ENCODE results near the gene NFATC1.

The NFATC1 gene

DNA sequence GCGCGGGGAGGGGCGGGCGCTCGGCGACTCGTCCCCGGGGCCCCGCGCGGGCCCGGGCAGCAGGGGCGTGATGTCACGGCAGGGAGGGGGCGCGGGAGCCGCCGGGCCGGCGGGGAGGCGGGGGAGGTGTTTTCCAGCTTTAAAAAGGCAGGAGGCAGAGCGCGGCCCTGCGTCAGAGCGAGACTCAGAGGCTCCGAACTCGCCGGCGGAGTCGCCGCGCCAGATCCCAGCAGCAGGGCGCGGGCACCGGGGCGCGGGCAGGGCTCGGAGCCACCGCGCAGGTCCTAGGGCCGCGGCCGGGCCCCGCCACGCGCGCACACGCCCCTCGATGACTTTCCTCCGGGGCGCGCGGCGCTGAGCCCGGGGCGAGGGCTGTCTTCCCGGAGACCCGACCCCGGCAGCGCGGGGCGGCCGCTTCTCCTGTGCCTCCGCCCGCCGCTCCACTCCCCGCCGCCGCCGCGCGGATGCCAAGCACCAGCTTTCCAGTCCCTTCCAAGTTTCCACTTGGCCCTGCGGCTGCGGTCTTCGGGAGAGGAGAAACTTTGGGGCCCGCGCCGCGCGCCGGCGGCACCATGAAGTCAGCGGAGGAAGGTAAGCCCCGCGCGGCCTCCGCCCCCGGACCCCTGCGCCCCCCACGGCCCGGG is at the start of gene NFATC1:
NFATC1 (plus strand) TSS at position 170 of the 644 bp plus-strand sequence; CDS start at position 465, 295 bp downstream.
- peak; percentile 88 for DNase-seq

DNA sequence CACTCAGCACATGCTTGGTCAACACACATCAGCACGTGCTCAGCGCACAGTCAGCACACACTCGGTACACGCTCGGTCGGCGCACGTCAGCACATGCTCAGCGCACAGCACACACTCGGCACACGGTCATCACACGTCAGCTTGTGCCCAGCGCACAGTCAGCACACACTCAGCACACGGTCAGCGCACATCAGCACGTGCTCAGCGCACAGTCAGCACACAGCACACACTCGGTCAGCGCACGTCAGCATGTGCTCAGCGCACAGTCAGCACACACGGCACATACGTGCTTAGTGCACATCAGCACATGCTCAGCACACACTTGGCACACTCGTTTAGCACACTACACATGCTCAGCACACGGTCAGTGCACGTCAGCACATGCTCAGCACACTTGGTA is 49.7 kb upstream of the NFATC1 start:
- no peak for DNase-seq

DNA sequence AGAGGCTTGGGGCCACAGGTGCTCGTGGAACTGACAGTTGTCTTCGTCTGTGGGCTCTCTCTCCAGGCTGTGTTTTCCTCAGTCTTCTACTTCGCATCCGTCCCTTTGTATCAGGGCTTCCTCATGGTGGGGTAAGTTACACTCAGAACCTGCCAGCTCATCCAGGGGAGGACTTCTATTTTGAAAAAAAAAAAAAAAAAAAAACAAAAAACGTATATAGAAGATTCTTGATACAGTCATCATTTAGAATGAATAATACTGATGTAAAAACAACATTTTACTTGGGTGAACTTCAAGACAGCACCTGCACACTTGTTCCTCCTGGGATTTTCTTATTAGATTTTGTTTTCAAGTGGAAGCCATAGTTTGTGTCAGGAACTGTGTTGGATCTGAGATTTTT is 47.7 kb upstream of the NFATC1 start:
- DNase-seq: no peak

DNA sequence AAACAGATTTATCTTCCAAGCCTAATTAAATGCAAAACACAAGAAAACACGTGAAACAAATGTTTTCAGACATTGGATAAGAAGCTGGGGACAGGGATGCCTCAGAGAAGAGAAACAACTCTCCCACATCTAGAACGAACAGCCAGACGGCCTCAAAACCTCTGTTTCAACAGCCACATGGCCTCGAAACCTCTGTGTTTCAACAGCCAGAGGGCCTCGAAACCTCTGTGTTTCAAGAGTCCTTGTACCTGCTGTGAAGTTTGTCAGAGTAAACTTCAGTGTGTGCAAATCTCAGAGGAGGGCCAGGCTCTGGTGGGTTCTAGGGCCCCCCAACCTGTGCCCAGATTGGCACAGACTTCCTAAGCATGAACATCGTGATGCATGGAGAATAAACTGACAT is 43.3 kb upstream of the NFATC1 start:
- no peak for DNase-seq

DNA sequence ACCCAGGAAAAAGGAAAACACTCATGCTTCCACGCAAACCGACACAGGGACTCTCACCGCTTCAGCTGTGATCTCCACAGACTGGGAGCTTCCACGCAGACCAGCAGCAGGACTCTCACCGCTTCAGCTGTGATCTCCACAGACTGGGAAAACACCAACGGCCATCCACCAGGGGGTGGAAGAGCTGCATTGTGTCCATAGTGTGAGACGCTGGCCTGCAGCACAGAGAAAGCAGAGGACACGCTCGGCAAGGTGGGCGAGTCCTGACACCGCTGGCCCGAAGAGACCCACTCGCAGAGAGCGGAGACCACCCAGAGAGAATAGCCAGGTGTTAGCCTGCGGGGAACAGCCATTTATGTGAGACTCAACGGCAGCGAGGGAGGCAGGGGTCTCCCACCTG is 42.5 kb upstream of the NFATC1 start:
- peak; percentile 53 for DNase-seq

DNA sequence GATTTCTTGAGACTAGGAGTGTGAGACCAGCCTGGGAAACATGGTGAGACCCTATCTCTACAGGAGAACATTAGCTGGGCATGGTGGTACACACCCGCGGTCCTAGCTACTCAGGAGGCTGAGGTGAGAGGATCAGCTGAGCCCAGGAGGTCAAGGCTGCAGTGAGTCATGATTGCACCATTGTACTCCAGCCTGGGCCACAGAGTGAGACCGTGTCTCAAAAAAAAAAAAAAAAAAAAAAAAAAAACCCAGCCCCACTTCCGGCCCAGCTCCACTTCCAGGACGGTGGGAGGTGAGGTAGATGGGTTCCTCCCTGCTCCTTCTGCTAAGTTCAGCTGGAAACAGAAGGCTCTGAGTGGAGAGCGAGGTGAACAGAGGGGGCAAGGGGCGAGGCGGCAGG is 41.4 kb upstream of the NFATC1 start:
- no peak for DNase-seq

DNA sequence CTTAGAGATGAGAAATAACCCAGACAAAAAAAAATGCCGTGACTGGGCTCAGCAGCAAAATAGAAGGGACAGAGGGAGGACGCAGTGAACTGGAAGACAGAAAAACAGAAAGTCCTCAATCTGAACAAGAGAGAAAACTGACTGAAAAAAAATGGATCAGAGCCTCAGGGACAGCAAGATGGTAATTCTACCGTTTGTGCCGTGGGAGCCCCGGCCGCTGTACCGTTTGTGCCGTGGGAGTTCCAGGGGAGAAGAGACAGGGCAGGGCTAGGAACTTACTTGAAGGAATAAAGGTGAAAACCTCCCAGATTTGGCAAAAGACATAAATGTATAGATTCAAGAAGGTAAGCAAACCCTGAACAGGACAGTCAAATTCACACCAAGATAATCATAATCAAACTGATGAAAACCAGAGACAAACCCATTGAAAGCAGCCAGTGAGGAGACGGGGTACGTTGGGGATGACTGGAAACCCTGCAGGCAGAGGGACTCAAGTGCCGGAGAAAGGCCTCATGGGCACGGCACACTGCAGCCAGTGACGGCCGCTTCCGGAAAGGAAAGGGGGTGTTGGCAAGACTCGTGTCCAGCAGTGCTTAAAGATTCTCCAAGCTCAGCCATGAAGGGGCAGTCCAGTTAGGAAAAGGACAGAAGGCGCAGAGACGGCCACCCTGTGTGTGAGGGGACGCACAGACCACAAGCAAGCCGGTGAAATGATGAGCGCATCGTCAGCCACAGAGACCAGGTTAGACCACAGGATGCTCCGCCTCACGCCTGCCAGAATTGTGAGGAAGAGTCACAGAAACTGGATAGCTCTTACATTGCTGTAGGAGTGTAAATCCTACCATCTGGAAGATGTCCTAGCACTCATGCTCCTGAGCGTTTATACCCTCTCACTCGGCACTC is 40.0 kb upstream of the NFATC1 start:
- no peak for DNase-seq

DNA sequence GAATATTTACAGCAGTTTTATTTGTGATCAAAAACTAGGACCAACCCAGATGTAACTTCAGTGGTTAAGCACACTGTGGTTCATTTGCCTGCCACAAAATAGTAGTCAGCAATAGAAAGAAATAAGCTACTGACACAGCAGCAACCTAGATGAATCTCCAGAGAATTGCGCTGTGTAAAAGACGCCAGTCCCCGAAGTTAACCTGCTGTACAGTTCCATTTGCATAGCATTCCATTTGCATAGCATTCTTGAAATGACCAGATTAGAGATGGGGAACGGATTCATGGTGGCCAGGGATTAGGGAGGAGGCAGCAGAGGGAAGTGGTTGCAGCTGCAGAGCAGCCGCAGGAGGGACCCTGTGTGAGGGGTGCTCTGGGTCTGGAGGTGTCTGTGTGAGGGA is 39.3 kb upstream of the NFATC1 start:
- DNase-seq: no peak

DNA sequence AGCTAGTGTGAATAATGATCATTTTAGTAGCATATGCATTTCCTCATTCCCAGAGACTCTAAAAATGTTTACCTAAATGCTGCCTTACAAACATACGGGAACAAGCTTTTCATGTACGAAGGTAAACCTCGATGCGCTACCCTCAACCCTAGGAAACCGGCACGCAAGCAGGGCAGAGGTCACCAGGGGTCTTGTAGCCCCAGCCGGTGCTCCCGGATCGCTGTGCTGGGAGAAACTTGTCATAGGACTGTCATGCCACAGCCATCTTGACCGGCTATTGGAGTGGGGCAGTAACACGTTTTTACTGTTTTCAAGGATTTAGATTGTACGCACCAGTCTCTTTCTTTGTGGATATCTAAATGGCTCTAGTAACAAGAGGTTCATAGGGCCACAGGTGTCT is 34.8 kb upstream of the NFATC1 start:
- no peak for DNase-seq

DNA sequence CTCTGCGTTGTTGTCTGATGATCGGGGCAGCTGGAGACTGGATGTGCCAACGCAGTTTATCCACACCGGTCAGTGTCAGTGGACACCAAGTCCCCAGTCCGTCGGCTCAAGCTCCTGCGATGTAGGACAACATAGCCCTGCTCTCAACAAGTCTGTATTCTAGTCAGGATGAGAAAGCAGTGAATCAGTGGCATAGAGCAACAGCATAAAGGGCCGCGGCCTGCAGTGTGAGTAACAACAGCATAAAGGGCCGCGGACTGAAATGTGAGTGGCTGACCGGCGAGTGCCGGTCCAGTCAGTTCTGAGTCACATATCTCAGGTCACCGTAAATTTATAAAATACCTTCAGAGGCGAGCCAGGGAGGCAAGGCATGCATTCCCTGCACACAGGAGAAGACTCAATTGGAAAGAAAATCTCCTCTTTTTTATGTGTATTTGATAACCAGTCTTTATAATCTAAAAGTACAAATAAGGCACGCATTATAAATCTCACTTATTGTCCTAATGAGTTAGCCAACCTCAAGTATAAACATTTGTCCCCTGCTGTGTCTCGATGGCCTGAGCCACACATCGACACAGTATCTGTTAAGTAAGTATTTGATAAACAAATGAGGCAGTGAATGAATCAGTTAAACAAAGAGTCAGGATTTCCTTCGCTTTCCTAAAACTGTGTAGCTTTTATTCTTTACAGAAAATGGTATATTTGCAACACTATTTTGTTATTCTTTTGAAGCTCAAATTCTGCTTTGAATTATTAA is 33.8 kb upstream of the NFATC1 start:
- DNase-seq: no peak

DNA sequence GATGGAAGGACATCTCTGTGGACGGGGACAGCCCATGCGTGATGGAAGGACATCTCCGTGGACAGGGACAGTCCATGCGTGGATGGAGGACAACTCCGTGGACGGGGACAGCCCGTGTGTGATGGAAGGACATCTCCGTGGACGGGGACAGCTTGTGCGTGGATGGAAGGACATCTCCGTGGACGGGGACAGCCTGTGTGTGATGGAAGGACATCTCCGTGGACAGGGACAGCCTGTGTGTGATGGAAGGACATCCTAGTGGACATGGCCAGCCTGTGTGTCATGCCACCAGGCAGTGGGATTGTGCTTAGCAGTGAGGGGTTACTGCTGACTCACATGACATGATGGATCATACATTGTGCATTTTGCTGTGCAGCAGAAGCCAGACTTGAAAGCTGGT is 30.0 kb upstream of the NFATC1 start:
- DNase-seq: no peak

DNA sequence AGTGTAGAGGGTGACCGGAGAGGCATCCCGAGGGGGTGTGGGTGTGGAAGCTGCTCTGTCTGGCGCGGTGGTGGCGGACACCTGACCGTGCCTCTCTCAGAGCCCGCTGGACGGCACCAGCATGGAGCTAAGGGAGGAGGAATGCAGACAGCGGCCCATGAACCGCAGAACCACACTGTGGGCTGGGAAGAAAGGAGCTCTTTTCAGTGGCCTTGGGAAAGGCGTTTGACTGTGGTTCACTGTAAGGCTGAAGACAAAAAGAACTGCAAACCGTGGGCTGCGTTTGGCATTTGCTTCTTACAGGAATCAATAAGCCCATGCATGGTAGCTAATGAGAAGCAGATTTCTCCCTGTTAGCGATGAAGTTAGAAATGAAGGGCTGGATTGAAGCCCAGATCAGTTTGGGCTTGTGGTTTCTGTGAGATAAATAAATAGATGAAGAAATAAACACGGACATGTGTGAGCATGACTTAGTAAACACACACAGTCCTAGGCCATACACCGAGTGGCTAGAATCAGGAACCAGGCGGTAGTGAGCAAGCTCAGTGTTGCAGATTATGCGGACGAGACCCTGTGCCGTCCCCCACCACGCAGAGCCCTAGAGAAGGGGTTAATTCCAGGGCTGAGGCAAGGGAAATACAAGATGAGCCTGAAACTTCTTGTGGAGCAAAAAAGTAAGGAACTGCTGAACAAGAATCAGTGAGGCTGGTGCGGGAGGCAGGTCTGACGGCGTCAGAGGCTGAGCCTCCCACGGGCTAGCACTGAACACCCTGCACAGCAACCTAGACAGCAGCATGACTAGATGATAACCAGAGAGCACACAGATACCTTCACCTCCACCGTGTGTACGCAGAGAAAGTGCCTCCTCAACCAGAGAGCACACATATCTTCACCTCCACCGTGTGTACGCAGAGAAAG is 29.3 kb upstream of the NFATC1 start:
- DNase-seq: peak; percentile 71

DNA sequence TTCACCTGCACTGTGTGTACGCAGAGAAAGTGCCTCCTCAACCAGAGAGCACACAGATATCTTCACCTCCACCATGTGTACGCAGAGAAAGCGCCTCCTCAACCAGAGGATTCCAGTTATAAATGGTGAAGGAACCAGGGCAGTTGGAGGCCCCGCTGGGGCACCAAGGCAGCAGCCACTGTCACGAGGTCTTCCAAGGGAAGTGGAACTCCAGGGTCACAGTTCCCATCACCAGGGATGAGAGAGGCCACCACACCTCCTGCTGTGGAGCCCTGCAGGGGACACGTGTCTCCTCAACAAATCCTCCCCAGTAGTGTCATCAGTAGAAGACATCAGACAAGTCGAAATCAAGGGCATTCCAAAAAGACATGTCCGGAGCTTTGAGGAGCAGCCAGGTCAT is 28.2 kb upstream of the NFATC1 start:
- DNase-seq: no peak

DNA sequence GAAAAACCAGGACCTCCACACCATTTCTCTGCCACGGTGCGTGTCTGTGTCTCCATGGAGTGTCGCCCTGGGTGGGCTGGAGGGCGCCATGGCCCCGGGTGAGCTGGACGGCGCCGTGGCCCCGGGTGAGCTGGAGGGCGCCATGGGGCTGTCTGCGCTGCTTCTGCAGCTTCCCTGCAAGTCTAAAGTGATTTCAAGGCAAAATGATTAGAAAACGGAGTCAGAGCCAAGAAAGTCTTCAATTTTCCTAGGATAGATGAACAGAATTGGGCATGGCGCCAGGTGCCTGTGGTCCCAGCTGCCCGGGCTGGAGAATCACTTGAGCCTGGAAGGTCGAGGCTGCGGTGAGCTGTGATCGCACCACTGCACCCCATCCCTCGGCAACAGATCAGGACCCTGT is 27.7 kb upstream of the NFATC1 start:
- no peak for DNase-seq

DNA sequence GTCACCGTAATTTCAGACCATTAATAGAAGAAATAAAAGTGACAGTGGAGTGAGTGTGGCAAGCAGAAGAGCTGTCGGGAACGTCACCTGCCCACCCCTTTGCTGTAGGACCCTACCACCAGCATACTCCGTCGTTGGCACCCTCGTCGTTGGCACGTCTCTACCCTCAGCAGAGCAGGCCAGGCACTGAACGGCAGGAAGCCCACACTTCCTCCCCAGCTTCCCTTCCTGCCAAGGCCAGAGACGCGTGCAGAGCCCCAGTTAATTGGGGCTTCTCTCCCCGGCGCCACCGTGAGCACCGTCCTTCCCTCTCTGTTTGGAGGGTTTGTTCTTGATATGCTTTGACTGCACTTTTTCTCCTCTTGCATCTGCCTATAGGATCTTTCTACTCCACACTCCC is 27.0 kb upstream of the NFATC1 start:
- no peak for DNase-seq

DNA sequence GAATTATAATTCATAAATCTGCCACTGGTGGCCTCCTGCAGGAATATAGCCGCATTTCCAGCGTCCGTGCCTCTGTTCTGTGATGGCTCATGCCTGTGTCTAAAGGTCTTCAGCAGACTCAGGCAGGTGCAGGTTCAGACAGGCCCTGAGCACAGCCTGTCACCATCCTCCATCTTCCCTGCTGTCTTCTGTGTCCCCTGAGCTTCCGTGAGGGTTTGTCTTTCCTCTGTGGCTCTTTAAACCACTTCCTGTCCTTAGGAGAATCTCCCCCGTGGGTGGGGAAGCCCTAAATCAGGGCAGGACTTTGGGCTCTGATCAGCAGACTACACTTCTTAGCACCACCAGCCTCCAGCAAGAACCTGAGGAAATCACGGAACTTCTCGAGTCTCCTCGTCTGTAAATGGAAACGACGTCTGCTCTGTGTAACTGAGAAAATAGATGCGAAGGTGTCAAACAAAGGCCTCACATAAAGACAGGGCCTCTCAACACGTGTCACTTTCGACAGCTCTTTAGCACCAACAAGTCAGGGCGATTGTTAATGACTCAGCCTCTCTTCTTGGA is 24.1 kb upstream of the NFATC1 start:
- no peak for DNase-seq

DNA sequence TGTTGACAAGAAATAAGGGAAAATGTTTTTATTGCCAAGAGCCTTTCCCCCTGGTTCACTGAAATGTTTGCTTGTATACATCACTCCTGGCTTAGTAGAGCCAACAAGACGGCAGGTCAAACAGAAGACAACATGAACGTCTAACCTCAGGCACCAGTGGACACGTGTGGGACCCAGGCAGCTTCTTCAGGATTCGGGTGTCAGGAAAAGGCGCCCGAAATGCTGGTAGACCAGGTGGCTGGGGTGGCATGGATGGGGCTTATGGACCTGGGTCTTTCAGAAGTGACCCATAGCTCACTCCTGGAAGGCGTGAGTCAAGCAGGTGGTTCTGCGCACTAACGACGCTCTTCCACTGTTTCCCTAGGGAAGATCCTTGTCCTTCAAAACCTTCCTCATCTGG is 23.3 kb upstream of the NFATC1 start:
- no peak for DNase-seq

DNA sequence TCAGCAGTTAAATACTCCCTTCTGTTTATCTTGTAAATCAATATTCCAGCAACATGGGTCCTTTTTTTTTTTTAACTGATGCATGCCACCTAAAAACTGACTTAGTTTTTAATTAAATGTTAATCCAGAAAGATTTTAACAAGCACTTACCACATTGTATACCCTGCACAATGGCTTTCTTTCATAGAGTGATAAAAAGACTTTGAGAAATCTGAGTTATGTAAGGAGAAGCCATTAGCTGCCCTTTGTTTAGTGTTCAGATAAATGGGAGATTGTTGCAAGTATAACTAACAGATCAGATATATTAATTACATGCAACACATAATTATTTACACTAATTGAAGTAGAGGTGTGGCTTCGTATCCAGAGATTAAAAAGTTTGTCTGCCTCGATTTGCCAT is 22.7 kb upstream of the NFATC1 start:
- no peak for DNase-seq

DNA sequence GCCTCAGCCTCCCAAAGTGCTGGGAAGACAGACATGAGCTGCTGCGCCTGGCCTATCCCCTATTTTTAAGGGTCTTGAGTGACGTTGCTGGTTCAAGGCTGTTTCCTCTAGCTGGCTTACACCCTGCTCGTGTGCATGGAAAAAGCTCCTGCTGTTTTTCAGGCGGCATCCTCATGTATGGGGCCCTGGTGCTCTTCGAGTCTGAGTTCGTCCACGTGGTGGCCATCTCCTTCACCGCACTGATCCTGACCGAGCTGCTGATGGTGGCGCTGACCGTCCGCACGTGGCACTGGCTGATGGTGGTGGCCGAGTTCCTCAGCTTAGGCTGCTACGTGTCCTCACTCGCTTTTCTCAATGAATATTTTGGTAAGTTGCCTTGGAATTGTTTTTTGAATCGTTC is 22.0 kb upstream of the NFATC1 start:
- no peak for DNase-seq

DNA sequence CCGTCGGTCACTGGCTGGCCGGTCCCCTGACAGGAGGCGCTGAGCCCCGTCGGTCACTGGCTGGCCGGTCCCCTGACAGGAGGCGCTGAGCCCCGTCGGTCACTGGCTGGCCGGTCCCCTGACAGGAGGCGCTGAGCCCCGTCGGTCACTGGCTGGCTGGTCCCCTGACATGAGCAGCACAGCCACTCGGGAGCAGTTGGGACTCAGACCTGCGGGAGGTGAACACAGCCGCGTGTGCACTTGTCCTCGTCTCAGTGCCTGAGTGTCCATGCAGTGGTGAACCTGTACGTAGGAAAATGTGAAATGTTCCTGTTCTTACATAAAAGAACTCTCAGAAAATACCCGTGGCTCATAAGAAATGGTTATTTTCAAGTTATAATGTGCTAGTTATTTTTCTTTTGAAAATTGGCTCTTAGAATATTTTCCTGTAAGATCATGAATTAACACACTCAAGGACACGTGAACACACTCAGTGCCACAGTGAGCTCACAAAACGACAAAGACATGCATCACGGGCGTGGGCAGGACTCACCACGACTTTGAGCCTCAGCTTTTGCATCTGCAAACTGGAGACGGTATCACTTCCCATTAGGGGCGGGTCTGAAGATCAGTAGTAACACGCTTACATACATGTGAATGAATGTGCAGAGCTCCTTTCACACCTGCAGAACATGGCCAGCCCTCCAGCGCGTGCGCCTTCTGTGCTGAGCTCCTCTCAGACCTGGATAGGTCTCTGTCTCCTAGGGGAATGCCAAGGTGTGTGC is 21.1 kb upstream of the NFATC1 start:
- no peak for DNase-seq

DNA sequence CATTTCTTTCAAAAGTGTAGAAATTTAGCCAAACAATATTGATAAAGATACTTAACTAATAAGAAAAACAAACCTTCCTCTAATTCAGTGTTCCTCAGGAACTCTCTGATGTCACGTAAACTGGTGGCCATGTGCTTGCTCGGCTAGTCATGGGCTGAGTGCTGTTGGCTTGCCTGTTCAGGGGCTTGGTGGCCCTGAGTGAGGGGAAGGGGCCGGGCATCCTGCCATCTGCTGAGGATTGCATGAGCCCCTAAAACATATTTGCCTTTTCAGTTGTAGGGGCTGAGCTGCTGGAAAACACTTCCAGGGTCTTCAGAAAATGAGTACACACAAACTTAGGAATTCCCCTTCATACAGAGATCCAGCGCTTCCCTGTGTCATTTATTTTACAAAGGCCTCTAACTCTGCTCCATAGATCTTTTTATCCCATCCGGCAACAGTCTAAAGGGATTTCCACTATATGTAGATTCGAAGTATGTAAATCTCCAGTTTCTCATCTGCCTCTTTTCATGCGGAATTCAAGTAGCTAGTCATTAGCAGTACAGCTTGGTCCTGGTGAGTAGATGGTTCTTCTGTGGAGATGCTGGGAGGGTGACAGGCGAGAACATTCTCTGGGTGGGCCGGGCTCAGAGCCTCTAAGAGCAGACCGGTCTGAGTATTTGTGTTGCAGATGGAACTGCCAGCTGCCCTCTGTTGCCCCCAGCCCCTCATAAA is 20.1 kb upstream of the NFATC1 start:
- no peak for DNase-seq

All from eye (tissue), 1 donor.